Measurements from ENCODE around the gene CSRP1.
A peak's percentile ranks its signal among the peaks of the same experiment; 100 is the strongest.
"Not testable (repeated sequence)": the region's sequence is repeated elsewhere in the genome, so short reads cannot be mapped to it uniquely, and the experiment has no call there.

Gene CSRP1

DNA sequence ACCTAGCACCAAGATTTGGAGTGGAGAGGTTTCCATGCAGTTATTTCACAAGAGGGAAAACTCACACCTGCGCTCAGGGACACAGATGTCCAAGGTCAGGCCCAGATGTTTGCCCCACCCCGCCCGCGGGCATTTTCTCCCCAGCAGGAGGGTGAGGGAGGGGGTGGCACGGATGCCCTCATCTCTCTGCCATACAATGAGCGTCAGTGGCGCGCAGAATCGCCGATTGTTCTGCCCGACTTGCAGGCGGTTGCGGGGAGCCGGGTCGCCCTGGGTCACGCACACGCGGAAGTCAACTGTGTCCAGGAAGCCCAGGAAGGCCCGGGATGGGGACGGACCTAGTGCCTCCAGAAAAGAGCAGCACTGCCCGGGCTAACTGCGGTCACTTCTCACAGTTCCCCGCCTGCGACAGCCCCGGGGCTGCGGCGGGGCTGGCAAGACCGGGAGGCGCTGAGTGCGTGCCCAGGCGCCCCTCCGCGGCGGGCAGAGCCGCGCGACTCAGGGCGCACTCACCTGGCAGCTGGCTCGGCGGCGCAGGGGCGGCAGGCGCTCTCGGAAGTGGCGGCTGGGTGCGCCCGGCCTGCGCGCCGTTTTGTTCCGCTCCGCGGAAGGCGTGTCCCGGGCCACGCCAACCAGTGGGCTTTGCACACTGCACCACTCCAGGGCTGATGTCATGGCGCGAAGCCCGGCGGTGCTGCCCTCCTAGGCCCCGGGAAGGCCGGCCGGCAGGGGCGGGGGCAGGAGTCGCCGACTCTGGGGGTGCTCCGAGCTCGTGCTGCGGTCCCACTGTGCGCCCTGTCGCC lies at the start of gene CSRP1:
CSRP1 (minus strand) TSS at position 567 of the 803 bp plus-strand sequence. CDS start 10,820 bp downstream, outside the sequence.
- DNase-seq (ENCODE audit: low read depth in 2 of 2) = peak; percentile 68 to 79

DNA sequence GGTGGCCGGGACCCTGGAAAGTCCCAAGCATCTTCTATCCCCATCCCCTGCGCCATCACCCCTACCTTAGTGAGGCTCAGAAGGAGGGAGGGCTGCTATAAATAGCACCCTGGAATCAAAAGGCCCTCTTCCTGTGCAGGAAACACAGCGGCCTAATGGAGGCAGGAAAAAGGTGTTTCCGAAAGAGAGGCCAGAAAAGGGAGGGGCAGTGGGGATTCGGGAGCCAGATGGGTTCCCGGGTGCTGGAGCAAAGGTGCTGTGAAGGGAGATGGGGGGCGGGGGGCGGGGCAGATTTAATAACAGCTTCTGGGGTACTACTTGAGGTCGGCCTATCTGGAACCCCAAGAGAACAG lies 48.6 kb upstream of the CSRP1 start:
- DNase-seq (ENCODE audit: low read depth in 2 of 2) = no peak

DNA sequence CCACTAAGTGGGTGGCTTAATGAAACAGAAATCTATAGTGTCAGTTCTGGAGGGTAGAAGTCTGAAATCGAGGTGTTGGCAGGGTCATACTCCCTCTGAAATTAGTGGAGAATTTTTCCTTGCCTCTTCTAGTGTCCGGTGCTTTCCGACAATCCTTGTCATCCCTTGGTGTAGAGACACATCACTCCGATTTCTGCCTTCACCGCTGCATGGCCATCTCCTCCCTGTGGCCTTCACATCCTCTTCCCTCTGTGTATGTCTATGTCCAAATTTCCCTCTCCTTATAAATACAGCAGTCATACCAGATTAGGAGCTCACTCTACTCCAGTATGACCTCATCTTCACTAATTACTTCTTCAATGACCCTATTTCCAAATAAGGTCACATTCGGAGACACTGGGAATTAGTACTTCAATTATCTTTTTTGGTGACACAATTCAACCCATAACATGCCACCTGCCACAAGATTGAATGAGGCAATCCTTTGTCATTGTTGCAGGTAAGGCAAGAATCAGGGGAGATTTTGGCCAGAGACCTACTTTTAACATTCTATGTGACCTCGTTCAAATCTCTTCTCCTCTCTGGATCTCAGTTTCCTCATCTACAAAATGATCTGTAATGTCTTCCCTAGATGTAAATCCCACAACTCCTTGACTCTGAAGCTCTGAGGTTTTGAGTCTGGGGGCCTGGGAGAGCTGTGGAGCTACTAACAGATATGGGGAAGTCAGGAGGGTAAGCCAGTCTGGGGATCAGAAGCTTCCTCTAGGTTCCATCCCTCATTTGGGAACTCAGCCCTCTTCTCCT lies 48.1 kb upstream of the CSRP1 start:
- no peak for DNase-seq (ENCODE audit: low read depth in 2 of 2)

DNA sequence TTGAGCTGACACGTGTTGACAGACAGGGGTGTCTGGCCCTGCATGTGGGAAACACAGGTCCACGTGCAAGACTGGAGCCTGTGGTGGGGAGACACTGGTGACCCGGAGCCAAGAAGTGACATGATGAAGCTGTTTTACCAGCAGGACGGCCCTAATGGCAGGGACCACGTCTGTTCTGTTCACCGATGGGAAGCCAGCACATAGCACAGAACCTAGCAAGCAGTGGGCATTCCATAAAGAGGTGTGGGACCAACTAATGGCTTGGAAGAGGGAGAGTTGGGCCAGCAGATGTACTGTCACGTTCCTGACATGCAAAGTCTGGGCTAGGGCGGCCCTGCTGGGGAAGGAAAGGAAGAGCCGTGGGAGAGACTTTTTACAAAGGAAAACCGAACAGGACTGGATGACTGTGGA lies 47.3 kb upstream of the CSRP1 start:
- DNase-seq (ENCODE audit: low read depth in 2 of 2) = no peak

DNA sequence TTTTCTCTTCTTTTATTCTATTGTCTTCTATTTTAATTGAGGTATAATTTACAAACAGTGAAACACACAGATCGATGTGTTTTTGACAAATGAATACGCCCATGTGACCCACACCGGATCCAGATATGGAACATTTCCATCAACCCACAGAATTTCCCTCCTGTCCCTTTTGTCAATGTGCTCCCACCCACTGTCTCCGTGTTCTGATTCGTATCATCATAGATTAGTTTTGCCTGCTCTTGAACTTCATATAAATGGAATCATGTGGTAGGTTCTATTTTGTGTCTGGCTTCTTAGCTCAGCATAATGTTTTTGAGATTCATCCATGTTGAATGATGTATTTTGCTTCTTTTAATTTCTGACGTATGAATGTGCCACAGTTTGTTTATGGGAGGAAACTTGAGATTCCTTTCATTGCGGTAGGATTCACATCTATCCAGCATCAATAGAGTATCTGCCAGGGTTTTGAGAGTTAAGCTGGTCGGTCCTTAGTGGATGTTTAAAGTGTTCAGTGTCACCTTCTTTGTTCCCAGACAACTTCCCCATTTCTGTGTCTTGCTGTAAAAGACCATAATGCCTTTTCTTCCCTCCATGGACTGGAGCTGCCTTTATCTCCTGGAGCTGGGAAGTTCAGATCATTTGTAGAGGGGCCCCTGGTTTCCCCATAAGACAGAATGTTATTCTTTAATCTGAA lies 46.7 kb upstream of the CSRP1 start:
- DNase-seq (ENCODE audit: low read depth in 2 of 2) = no peak

DNA sequence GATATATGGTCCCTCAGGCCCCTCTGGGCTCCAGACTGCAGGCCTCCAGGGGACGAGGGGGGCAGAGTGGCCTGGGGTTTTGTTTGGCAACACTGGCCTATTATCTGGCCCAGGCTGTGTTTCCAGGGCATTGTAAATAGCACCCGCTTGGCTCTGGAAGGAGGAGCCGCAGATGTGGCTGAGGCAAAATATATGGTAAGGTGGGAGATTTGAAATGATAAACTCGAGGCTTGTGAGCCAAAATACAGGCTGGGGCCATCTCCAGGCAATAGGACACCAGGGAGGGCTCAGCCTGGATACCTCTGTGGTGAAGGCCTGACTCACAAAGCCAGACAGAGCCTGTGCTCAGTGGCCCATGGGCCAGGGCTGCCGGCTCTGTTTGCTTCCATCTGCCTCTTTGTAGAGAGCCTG lies 46.0 kb upstream of the CSRP1 start:
- no peak for DNase-seq (ENCODE audit: low read depth in 2 of 2)

DNA sequence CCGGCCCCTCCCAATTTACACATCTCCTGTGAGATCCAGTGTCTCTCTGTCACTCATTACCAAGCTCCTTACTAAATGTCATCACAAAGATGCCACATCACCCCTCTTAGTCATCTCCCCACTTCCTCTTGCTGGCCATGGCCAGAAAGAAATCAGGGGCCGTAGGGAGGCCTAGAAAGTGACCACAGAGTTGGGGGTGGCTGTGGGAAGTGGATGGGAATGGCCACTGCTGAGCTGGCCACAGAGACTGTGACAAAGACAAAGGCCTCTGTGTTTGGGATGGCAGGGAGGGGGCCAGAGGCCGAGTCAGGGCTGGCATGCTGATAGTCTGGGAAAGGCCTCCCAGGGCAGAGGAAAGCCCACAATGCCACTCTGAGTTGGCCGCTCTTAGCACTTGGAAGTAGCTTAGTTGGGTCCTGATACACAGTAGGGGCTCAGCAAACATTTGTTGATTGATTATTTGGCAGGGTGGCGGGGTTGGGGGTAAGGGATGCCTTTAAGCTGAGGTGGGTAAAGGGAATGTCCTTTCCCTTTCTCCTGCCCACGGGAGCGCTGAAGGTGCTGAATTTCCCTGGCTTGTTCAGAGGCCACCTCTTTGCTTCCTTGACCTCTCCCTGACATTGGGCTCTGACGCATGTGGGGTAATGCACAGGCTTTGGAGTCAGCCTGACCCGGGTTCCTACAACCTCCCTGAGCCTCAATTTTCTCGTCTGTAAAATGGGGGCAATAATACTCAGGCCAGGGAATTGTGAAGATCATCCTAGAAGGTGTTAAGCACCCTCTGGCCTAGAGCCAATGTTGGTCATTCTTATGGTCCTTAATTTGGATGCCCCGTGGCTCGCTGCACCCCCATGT lies 45.2 kb upstream of the CSRP1 start:
- no peak for DNase-seq (ENCODE audit: low read depth in 2 of 2)

DNA sequence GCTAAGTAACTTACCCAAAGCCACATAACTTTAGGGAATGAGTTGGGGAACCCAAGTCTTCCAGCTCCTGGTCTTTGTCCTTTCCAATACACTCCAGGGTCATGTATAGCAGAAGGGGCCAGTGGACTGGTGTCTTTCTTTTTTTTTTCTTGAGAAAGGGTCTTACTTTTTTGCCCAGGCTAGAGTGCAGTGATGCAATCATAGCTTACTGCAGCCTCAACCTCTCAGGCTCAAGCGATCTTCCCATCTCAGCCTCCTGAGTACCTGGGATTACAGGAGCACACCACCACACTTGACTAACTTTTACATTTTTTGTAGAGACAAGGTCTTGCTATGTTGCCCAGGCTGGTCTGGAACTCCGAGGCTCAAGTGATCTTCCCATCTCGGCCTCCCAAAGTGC lies 44.2 kb upstream of the CSRP1 start:
- no peak for DNase-seq (ENCODE audit: low read depth in 2 of 2)

DNA sequence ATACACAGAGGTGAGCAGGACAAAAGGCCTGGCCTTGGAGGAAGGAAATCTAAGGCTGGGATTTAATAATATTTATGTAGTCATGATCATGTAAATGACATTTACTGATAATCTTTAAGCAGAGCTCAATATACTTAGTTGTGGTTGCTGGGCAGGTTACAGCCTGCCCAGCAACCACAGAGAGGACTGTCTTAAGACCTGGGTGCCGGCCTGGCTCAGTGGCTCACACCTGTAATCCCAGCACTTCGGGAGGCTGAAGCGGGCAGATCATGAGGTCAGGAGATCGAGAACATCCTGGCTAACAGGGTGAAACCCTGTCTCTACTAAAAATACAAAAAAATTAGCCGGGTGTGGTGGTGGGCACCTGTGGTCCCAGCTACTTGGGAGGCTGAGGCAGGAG lies 42.6 kb upstream of the CSRP1 start:
- not testable (repeated sequence) for DNase-seq (ENCODE audit: low read depth in 2 of 2)

DNA sequence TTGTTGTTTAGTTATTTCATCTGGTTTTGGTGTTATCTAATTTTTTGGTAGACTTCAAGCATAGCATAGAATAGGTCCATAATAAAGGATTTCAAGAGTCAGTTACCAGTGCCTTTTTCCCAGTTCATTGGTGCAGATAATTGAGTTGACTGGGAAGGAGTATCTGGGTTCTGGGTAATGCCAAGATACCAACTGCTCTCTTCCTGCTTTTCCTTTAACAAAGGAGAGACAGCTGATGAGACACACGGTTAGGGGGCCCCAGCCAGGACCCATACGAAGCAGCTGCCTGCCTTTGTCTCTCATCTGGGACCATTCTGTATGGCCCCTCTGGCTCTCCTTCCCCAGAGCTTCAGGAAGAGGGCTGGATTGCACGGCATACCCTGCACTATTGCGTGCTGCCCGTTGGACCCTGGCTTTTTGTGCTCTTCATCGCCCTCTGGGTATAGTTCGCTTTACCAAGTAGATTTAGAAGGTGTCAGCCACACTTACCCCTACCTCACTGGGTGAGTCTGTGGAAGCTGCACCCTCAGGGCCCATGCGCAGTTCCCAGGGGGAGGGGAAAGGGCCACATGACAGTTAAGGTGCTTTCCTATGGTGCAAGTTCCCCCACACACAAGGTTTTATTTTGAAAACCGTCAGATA lies 39.0 kb upstream of the CSRP1 start:
- DNase-seq (ENCODE audit: low read depth in 2 of 2) = no peak

DNA sequence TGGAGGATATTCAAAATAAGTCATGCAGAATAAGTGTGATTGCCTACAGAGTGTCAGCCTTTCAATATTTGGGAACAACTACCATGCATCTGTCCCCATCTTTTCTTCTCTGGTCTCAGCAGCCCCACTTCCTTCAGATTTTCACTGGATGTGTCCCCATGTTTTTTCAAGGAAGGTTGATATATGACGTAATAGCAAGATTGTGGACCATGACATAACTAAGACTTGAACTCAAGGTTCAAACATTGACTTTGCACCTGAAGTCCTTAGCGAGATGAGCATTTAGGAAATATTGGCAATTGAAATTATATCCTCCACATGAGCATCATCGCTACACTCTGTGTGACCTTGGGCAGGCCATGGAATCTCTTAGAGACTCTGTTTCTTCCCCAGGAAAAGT lies 37.8 kb upstream of the CSRP1 start:
- DNase-seq (ENCODE audit: low read depth in 2 of 2) = no peak

DNA sequence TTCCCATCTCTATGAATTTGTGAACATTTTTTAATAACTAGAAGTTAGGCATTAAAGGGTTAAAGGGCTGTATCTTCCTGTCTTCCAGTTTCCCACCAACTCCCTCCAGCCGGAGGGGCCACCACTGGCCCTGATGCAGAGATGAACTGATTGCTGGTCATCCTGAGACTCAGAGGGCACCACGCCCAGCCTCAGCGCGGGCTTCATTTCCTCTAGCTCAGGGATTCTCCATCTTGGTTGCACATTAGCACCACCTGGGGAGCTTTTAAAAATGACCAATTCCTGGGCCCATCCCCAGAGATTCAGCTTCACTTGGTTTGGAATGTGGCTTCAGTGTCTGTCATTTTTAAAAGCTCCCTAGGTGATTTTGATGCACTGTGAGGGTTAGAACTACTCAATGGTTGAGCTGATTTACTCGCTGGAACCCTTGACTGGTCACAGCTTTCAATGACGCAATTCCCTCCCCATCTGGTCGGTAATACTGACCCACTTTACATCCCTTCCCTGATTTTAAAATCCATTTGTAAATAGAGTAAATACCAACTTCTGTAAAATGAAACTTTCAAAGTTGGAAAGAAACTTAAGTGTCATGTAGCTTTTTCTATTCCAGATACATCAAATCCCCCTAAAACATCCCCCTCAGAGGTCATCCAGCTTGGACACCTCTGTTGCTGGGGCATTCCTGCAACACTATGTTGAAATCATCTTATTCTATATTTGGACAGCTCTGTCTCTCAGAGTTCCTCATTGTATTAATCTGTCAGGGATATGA lies 37.1 kb upstream of the CSRP1 start:
- DNase-seq (ENCODE audit: low read depth in 2 of 2) = no peak

DNA sequence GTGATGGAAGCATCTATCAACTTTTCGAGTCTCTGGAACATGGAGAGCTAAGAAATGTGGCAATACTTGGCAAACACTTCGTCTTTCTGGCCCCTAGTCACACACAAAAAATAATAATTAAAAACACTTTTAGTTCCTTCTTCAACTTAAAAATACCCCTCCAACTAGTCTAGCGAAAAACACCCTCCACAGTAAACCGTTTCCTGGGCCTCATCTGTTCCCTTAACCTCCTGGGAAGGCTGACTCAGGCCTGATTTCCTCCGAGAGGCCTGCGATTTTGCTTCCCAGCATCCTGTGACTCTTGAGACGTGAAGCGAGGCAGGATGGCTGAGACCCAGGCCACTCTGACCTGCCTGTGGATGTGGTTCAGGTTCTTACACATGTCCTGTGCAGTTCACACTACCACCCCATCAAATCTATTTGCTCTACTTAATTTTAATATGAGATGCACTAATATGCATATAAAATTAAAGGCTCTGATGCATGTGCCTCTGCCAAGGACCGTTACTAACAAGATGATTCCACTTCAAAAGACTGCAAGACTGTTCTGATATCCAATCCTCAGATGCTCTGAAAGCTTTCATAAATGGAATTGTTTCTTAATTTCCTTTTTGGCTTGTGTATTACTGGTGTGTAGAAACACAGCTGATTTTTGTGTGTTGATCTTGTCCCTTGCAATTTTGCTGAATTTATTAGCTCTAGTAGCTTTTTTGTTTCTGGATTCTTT lies 35.5 kb upstream of the CSRP1 start:
- no peak for DNase-seq (ENCODE audit: low read depth in 2 of 2)

DNA sequence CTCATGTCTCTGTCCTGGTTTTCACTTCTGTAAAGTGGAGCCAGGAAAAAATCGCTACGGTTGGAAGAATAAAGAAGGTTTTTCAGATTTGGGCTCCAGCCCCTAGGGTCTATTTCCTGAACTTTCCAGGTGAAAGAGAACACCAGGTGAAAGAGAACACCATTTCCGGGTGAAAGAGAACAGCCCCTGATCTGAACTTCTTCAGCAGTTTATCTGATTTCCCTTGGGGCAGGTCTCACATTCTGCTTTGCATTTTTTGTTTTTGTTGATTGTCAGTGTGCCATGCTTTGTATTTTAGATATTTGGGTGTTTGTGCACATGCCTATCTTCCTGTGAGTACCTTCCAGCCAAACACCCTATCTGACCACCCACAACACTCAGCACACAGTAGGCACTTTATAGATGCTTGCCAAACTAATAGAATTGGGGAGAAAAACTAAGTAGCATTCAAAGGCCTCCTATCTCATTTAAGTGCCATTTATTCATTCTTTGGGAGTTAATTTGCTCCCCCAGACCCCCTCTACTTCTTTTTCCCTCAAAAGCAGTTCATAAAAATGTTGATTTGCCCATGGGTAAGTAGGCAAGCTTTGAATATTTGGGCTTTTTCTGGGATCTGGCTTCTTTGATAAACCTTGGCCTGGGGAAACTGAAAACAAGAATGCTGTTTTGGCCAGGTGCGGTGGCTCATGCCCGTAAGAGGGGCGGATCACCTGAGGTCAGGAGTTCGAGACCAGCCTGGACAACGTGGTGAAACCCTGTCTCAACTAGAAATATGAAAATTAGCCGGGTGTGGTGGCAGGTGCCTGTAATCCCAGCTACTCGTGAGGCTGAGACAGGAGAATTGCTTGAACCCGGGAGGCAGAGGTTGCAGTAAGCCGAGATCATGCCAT lies 34.2 kb upstream of the CSRP1 start:
- no peak for DNase-seq (ENCODE audit: low read depth in 2 of 2)

DNA sequence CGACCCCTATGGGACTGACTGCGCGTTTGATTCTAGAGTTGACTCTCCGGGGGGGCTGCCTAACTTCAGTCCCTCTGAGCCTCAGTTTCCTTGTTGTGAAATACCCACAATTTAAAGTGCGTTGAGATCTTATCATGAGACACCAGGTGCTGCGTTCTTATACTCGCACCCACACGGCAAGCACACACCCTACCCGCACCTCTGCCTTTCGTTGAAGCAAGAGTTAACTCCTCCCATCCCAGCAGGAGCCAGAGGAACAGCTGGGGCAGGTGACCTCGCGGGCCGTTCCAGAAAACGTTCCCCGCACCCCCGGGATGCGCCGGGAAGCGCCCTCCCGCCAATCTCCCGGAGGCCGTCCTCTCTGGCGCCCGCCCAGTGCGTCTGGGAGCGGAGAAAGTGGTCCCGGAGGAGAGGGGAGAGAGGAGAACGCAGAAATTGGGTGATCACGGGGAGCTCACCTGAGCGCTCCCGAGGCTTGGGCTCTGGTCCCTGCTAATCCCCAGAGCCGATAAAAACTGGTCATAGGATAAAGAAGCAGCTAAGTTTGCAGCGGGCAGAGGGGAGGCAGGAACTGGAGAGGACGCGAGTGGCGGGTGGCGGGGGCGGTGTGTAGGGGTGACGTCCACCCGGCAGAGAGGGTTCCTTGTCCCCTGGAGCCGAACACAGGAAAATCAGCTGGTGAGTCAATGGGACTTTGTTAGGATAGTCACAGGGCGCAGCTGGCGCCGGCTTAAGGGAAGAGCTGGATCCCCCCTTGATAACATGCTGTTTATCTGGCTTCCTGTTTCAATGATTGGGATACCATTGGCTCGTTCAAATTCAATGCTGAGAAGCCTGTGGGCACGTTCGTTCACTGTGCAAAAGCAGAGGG lies 32.9 kb upstream of the CSRP1 start:
- no peak for DNase-seq (ENCODE audit: low read depth in 2 of 2)

DNA sequence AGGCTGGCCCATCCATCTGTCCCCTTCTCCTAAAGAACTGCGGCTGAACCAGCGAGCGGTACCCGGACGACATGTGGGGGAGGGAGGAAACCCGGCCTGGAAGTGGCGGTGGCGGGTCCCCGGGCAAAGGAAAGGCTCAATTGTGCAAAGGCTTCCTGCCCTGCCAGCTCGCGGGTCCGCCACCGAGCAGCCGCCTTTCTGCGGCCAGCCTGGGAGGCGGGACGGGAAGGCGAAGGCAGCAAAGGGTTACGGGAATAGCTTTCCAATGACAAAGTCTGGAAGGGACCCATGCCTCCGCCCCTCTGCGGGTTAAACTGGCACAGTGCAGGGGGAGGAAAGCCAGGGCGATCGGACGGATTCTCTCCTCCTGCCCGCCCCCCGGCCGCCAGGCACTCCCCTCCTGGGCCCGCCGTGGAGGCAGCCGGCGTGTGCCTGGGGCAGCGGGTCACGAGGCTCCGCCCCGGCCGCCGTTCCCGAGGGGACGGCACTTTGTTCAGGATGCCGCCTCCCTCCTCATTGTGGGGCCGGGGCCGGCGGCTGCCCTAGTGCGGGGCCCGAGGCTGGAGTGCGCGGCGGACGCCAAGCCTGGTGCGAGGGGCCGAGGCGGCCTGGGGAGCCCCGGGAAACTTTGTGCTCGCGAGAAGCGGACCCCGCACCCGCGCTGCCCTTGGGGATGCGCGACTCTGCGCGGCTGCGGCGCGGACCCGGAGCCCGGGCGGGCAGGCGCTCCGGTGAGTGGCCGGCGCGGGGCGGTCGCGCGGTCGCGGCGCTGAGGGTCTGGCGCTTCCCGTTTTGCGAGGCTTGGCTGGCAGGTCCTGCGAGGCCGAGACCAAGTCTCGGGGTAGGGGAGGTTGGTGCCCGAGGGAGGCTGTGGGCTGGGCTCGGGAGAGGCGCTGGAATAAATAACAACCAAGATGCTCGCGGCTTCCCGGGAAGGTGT lies 32.0 kb upstream of the CSRP1 start, which contains the start of gene NAV1:
NAV1 (plus strand) TSS at position 516 of the 940 bp plus-strand sequence. CDS start 83,758 bp downstream, outside the sequence.
- no peak for DNase-seq (ENCODE audit: low read depth in 2 of 2)

All from stimulated activated CD4-positive, alpha-beta T cell treated with anti-CD3 and anti-CD28 coated beads, Interleukin-4, amount 100 ng/mL, for 48 hours (primary cell).